DMS 273 (cell line): ENCODE measurements around the gene DPP4.
"Not testable (repeated sequence)": the region's sequence is repeated elsewhere in the genome, so short reads cannot be mapped to it uniquely, and the experiment has no call there.

Experiments
- DNase-seq: peaks from one replicate; lab custom pipeline; 2025; ENCODE audit not compliant: unreplicated experiment; lab: John Stamatoyannopoulos, UW

The DPP4 gene

DNA sequence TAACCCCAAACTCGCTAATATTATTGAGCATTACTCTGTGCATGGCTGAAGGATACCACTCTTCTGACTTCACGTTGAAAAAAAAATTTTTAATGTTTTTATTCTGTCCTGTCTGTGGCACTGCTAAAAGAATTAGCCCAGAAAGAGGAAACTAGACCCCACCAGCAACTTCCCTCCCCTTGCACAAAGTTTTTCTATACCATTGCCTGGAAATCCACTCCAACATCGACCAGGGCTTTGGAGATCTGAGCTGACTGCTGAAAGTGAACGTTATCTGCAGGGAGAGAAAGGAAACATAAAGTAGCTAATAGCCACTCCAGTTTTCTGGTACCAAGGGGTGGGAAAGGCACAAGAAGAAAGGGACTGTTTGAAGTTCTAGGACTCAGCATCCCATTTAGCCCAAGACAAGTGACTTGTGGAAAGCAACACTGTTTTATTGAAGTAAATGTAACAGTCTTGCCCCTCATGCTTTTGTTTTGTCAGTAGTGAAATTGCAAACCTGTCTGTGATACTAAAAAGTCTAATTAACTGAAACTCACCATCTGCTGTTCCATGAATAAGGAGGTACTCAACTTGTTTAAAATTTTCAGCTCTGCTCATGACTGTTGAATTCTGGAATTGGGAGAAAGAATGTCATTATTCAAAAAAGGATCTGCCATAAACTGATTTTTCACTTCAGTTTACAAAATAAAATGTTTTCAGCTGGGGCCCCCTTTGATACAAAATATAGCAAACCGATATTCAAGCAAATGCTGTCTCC, 79.1 kb downstream of the DPP4 start:
- peak; percentile 82 for DNase-seq

DNA sequence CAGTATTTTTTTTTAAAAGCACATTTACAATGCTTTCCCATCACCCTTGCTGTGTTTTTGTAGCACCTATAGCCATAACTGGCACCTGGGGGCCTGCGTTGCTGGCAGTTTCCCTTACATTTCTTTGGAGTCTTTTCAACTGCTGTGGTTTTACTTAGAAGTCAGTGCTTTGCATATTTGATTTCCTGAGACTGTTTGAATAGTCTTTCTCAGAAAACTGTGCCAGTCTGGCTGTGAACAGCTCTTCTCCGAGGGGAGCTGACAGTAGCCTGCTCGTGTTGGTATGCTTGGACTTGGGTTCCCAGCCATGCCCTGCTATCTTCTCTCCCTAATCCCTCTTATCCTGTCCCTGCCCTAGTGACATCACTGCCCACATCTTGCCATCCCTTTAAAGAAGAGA, 81.5 kb downstream of the DPP4 start:
- DNase-seq = peak; percentile 55

DNA sequence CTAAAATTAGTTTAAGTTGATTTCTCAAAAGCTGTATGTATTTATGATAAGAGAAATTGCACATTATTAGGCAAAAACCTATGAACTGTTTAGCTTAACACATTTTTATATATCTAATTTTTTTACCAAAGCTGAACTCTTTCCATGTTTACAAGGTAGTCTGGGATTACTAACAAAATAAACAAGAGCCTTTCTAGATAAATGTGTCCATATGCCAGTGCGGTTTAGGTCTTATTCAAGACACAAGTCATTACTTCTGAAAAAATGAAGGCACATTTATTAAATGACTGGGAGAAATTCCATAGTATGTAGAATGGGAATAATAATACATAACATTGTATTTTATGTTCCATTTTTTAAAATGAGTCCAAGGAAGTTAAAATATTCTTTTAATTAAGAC, 82.0 kb downstream of the DPP4 start:
- DNase-seq = peak; percentile 26

DNA sequence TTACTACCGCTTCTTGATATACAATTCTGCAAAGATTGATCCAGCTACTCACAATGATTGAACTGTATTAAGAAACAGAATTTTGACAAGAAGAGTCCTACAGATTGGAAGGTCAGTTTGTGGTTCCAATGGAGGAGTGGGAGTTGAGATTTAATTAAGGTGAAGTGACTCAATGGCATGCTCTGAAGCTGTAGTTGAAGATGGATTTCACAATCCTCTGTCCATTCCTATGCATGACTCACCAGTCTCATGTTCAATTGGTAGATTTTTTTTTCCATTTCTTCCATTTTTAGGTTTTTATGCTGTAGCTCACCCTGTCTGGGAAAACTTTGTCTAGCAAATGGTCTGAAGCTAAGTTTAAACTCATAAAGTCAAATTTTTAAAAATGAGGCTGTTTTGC, 83.3 kb downstream of the DPP4 start:
- no peak for DNase-seq

- no peak for DNase-seq
Observed at GRCh38 chr2:161990036-161990435, 84.0 kb downstream of the DPP4 start.

DNA sequence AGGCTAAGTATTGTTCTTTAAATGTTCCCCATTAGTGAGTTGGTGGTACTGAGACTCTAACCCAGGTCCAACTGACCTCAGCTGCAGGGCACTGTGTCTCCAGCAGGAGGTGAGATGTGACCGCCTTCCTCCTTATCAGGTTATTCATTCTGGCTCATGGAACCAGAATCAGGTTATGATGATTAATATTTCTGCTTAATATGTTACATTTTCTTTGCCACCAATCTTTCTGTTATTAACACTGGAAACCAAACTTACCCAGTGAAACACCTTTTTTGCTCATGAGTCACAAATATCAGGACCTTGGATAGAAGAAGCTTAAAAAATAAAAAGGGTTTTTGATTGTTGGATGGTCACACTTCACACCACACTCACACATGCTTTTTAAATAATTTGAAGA, 85.4 kb downstream of the DPP4 start:
- peak; percentile 16 for DNase-seq

DNA sequence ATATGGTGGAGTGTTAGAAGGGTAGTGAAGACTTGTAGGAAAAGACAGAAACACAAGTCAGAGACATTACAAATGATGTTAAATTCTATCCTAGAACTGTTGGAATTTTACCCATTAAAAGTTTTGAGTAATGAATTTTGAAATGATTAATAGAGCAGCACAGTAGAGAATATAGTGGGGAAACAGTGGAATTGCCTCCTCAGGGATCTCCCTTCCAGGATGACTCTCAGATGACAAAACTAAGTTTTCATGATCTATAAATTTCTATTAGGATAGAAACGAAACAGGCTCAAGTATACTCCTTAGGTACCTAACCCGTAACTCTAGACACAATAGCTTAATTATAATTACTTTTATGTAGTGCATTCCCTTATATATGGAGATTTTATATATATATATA, 86.7 kb downstream of the DPP4 start:
- DNase-seq = no peak

GRCh38 chr2:161983866-161984265, 90.1 kb downstream of the DPP4 start:
- DNase-seq = peak; percentile 34

DNA sequence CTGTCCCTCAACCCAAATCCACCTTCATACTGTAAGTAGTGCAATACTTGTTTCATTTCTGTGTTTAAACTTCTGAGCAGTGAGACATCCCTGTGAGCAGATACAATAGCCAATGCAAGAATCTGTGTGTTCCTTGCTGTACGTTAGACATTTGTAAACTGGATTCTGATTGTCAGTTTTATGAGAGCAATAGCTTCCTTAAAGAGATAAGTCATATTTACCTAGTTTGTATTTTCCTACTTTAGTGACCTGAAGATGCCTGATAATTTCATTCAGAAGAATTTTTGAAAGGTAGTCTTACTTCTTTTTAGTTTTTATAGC, 90.7 kb downstream of the DPP4 start:
- DNase-seq = peak; percentile 48

DNA sequence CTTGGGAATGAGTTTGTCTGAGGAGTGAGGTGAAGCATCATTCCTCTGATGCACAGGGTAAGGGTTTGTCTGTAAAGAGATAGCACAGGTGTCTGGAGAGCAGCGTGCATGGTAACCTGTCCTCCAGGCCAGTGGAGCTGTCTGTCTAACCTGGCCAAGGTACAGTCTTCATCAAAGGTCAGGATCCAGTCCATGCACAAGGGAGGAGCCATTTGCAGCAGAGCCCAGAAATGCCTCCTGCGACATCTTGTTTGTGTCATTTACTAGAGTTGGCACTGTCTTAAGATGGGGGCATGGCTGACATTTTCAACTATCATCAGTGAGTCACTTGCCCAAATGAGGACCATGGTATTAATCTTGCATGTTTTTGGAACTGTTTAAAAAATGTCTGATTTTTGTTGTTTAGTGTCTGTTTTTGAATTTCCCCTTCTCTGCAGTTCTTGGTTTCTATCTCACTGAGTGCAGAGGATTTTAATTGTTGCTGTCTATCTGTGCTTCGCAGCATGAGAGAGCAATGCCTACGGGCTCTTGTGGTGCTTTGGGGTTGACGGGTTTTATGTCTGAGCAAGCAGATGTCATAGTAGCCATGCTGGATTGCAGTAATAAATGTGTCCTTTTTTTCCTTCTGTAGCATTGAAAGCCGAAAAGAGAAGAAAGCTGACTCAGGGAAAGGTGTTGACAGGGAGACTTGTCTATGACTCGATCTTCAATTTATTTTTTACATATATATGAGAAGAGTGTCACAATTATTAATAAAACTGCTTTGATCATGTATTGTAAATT, 91.3 kb downstream of the DPP4 start:
- DNase-seq = peak; percentile 48

DNA sequence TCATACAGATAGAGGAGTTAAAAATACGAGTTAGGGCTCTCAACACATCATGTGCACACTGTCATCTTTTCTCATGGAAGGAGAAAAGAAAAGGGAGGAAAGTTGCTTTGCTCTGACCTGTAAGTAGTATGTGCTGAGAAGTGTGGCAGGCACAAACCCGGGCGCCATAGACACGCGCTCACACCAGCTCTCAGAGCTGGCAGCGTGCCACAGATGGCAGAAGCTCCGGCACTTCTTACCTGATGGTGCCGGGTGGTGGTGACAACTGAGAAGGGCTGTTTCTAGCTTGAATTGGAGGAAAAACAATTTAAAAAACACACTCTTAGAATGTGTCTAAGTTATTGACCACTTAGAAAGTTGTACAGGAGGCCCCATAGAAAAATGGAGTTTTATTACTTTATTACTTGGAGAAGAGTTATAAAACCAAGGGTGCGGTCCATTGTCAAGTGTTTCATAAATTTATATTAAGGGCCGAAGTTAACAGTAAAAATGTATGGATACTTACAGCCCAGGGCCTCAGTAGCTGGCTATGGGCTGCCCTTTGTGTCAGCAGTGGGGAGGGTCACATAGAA, 92.2 kb downstream of the DPP4 start:
- DNase-seq = peak; percentile 93

DNA sequence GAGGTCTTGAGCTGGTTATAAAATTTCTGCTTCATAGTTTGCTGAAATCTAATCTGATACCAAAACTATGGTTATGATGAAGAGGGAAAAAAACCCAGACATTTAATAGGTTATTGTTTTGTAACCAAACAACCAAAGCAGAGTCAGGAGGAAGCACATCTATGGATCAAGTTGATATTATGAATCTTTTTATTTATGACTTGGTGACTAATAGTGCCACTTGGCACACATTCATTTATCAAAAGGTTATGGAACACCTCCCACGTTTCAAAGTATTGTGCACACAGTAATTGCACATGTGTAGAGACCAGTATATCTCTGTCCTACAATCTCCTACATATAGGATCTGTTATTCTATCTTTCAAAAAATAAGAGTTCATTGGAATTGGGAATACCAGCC, 93.0 kb downstream of the DPP4 start:
- no peak for DNase-seq

GRCh38 chr2:161979490-161979889, 94.5 kb downstream of the DPP4 start:
- no peak for DNase-seq

DNA sequence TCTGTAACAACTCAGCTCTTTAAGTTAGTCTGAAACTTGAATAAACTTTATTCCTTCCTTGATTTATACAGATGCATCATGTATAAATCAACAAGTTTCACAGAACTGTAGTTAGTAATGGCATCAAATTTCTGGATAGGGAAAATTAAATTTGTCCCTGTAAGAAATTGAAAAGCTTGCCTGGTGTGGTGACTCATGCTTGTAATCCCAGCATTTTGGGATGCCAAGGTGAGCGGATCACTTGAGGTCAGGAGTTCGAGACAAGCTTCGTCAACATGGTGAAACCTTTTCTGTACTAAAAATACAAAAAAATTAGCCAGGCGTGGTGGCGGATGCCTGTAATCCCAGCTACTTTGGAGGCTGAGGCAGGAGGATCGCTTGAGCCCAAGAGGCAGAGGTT, 96.1 kb downstream of the DPP4 start:
- not testable (repeated sequence) for DNase-seq

- DNase-seq = no peak
Observed at GRCh38 chr2:161976917-161977316, 97.1 kb downstream of the DPP4 start.

DNA sequence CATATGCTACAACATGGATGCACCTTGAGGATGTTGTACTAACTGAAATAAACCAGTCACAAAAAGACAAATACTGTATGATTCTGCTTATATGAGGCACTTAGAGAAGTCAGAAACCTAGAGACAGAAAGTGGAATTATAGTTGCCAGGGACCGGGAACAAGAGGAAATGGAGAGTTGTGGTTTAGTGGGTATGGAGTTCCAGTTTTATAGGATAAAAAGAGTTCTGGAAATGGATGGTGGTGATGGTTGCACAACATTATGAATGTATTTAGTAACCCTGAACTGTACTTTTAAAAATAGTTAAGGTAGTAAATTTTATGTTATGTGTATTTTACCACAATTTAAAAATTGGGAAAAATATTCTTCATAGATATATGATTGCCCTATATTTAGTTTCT, 97.7 kb downstream of the DPP4 start:
- no peak for DNase-seq

- no peak for DNase-seq
Observed at GRCh38 chr2:161975813-161976160, 98.2 kb downstream of the DPP4 start.

- no peak for DNase-seq
Observed at GRCh38 chr2:161975062-161975812, 98.8 kb downstream of the DPP4 start.

- no peak for DNase-seq
Observed at GRCh38 chr2:161974461-161974860, 99.6 kb downstream of the DPP4 start.

GRCh38 chr2:161972866-161973265, 101.1 kb downstream of the DPP4 start:
- DNase-seq = no peak

- DNase-seq = no peak
Observed at GRCh38 chr2:161972232-161972631, 101.8 kb downstream of the DPP4 start.

GRCh38 chr2:161971551-161971950, 102.5 kb downstream of the DPP4 start:
- no peak for DNase-seq
